HUDEP-2 (cell line): ENCODE data around the gene KCNQ4.
A peak's percentile ranks its signal among the peaks of the same experiment; 100 is the strongest.

Experiments
- DNase-seq, 76 experiments: peaks; one replicate each; lab custom pipeline; 2025; ENCODE audit not compliant: unreplicated experiment in 76 of 76; lab: John Stamatoyannopoulos, UW

The KCNQ4 gene

DNA sequence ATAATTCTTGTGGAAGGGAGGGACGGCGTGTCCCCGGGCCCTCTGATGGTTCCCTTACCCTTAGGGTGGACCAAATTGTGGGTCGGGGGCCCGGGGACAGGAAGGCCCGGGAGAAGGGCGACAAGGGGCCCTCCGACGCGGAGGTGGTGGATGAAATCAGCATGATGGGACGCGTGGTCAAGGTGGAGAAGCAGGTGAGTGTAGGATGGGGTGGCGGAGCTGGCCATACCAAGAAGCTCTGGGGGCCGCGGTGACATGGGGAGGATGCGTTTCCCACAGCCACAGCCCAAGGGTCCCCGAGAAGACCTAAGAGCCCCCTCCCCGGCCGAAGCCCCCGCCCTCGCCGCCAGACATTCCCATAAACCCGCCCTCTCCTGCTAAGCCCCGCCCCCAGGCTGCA is 54.0 kb downstream of the KCNQ4 start:
- no peak for DNase-seq

- no peak for DNase-seq
These were observed 54.7 kb downstream of the KCNQ4 start for GRCh38 chr1:40838045-40838979.

DNA sequence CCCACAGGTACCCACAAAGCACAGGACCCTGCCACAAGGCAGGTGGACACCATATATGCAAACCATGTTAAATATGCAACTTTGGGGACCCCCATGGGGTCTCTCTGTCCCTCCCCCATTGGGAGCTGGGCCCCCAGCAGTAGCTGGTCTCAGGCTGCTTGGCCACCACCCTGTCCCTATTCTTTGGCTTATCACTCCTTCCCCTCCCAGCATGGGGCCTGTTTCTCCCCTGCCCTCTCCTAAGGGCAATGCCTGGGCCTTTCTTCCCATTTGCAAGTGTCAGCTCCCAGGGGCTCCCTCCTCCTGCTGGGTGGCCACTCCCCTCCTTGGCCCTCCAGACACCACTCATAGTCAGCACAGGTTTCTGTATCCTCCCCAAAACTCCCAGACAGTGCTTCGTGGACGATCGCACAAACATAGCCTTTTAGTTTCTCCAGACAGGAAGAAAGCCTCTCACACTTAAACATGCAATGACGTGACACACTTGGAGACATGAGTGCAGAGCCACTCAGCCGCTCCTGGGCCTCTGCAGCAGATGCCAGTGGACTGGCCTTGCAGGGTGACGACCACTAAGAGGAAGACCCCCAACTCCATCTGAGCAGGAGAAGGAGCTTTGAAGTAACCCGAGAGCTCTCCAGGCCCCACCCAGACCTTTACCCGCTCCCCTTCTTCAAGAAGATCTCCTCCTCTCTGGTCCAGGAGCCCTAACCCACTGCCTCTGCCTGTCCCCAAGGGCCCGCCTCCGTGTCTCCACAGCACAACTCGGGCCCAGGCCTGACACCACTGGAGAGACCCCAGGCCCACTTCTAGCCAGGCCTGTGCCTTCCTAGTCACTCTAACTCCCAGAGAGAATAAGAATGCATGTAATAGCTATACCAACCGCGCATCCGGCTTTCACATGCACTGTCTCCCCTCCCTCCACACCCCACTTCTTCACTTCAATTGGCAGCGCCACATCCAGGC is 55.7 kb downstream of the KCNQ4 start:
- no peak for DNase-seq

DNA sequence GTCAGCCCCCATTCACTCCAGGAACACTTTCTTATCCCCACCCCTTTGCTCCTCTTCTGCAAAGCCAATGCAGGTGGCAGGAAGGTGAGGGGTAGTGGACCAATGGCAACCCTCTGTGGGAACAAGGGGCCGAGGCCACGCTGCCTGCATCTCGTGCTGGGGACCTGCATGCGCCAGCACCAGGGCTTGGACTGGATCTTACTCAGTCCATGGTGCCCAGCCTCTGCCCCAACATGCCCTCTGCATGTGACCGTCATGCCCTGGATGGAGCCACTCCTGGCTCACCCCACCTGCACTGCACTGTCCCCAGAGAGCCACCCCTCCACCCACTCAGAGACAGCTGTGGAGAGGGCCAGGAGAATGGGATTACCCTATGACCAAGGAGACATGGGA is 56.4 kb downstream of the KCNQ4 start:
- DNase-seq: no peak

- no peak for DNase-seq
These were observed 57.1 kb downstream of the KCNQ4 start for GRCh38 chr1:40840526-40841323.

GRCh38 chr1:40841602-40842001 is 58.0 kb downstream of the KCNQ4 start:
- DNase-seq: no peak

- no peak for DNase-seq
These were observed 58.6 kb downstream of the KCNQ4 start for GRCh38 chr1:40842207-40842606.

GRCh38 chr1:40842691-40843090 is 59.1 kb downstream of the KCNQ4 start:
- DNase-seq: no peak

- no peak for DNase-seq
These were observed 60.5 kb downstream of the KCNQ4 start for GRCh38 chr1:40844079-40844478.

DNA sequence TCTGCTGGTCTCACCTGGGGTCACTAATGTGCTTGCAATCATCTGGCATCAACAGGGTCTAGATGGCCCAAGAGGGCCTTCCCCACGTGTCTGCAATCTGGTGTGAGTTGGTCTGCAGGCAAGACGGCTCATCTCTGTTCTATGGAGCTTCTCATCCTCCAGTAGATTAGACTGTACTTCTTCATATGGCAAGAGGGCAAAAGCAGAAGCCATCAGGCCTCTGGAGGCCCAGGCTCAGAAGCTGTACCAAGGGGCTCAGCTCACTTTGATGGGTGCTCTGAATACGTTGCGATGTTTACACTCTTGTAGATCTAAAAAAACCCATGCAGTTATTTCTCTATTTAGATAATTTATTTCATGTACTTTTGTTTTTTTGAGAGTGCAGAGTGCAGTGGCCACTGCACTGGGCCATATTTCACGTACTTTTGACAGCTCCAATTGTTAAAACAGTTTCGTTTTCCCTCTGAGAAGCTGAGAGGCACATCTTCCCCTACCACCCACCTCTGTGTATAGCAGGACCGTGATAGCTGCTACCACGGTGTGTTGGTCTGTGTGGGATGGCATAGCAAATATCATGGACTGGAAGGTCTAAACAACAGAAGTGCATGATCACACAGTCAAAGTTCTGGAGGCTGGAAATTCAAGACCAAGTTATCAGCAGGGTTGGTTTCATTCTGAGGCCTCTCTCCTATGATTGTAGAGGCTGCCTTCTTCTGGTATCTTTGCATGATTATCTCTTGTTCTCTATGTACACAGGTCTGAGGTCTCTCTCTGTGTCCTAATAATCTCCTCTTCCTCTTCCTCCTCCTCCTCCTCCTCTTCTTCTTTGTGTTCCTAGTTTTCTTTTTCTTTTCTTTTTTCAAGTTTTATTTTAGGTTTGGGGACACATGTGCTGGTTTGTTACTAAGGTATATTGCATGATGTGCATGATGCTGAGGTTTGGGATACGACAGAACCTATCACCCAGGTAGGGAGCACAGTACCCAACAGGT is 61.6 kb downstream of the KCNQ4 start:
- peak in 1 of 76 experiments; percentile 6 for DNase-seq

GRCh38 chr1:40845895-40846294 is 62.3 kb downstream of the KCNQ4 start:
- no peak for DNase-seq

DNA sequence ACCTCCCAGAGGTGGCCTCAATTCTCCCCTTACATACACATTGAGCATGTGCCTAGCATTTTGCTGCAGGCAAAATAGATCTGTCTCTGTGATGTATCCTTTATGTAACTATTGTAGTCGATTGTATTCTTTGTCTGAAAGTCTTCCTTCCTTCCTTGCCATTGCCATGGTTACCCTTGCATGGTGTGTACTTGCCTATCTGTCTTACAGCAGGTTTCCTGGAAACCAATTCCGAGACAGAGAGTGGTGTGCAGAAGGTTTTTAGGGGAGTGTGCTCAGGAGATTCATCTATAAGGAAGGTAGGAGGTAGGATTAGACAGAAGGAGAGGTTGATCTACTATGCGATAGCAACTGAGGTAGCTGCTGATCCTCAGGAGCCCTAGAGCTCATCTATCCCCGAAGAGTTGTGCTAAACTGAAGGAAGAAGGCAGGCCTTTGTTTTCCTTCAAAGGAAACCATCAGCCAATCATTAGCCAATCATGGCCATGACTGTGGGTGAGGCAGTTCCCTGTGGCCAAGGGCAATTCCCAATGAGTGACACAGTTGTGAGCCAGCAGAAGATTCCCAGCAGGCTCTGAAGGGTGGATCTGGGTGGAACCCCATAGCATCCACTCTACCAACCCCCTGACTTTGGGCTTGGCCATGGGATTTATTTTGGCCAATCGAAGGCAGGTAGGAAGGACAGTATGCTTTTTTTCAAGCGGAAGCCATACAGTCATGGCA is 63.6 kb downstream of the KCNQ4 start:
- DNase-seq: no peak

DNA sequence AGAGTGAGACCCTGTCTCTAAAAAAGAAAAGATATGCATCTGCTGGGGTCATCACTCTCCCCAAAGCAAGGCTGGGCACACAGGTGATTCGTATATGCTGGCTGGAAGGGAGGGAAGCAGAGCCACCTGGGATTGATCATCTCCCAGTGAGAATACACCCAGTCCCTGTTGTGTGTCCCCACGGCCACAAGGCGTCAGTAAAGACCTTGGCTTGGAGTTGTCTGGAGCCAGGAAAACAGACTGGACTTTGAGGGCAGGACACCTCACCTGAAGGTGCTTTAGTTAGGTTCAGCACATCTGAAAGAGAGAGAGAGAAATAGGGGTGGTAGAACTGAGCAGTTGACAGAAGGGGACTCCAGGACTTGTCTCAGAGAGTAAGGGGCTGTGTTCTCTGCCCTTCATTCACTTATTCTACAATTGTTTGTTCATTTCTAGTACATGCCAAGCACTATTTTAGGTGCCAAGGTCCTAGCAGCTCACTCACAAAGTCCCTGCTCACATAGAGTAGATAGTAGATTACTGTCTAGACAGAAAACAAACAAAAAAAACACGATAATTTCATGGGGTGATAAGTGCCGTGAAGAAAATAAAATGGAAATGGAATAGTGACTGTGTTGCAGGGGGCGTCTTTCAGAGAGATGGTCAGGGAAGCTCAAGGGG is 65.1 kb downstream of the KCNQ4 start:
- DNase-seq: peak in 27 of 76 experiments; percentile 9 to 51 (median 26)

- DNase-seq: peak in 61 of 76 experiments; percentile 14 to 80 (median 54)
These were observed 66.4 kb downstream of the KCNQ4 start for GRCh38 chr1:40849801-40850592.

DNA sequence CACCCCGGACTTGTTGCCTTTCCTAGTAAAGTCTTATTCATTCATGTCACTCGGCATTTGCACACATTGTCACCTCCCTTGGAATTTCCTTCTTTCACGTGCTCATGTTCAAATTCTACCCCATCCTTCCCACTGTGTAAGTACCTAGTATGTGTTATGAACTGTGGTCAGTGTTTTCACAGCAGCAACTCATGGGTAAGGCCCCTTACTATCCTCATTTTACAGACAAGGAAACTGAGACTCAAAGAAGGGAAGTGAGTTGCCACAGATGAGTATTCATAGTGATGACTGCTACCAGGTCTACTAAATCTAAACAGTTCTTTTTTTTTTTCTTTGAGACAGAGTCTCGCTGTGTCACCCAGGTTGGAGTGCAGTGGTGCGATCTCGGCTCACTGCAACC is 68.1 kb downstream of the KCNQ4 start:
- no peak for DNase-seq

DNA sequence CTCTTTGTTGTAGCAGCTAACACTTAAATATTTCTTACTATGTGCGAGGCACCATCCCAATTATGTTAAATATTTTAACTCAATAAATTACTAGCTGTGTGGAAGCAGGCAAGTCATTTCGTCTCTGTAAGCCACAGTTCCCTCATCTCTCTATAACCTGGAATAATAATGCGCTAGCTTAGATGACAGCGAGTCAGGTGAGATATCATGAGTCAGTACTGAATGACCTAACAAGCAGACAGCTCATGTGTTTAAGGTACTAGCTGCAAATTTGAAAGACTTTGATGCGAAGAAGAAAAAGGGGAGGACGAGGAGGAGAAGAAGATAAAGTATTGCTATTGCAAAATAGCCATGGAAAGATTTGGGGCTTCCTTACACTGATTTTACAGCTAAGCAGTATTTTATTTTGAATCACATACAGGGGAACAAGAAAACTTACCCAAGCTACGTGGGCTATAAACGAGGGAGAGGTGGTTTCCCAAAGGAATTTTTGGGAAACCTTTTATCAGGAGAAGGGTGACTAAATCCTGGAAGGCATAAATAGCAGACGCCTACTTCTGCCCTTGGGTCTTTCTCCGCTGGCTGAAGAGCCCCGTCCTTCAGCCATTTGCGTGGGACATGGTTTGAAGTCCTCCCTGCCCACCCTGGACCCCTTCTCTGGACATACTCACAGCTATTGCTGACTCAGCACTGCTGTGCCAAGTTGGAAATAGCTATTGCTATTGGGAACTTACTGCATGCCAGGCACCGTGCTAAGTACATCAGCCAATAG is 69.7 kb downstream of the KCNQ4 start:
- no peak for DNase-seq

- no peak for DNase-seq
These were observed 70.2 kb downstream of the KCNQ4 start for GRCh38 chr1:40853885-40854170.
